Fibroblast of lung (primary cell): ENCODE results near the gene WNT8A.

Experiments
- CTCF ChIP-seq, 2 donors: IDR thresholded peaks in 1 of 2; conservative IDR thresholded peaks in 1 of 2; 1 replicate in 1 of 2; 2 replicates in 1 of 2; pipeline ENCODE4 v1.5.1; 2011 to 2012; ENCODE audit warnings: low read length in 2 of 2, control low read depth in 1 of 2, inconsistent platforms in 1 of 2, low read depth in 1 of 2, mild to moderate bottlenecking in 1 of 2
- EZH2 ChIP-seq: IDR thresholded peaks from 2 replicates; pipeline ENCODE4 v1.5.1; 2012; ENCODE audit warnings: low read length, control low read depth, mild to moderate bottlenecking; ENCODE audit errors: missing control alignments

GRCh38 chr5:138105709-138106108 lies 21.9 kb downstream of the WNT8A start:
- TF ChIP-seq CTCF (conservative IDR thresholded peaks at IDR 0.05 in 1 of 2, IDR thresholded peaks at IDR 0.05 in 1 of 2; ENCODE audit: low read depth in 1 of 2, low read length in 2 of 2): no peak
- no peak for TF ChIP-seq EZH2
